ENCODE measurements around the gene SIGLEC1. TPM values are rescaled to one million over a fixed set of nuclear protein-coding genes. Genes with fewer than 3 reads are reported as not detected.

Gene SIGLEC1
- total RNA-seq, 2 donors from 2014 or later = 0.10 to 0.13 TPM

DNA sequence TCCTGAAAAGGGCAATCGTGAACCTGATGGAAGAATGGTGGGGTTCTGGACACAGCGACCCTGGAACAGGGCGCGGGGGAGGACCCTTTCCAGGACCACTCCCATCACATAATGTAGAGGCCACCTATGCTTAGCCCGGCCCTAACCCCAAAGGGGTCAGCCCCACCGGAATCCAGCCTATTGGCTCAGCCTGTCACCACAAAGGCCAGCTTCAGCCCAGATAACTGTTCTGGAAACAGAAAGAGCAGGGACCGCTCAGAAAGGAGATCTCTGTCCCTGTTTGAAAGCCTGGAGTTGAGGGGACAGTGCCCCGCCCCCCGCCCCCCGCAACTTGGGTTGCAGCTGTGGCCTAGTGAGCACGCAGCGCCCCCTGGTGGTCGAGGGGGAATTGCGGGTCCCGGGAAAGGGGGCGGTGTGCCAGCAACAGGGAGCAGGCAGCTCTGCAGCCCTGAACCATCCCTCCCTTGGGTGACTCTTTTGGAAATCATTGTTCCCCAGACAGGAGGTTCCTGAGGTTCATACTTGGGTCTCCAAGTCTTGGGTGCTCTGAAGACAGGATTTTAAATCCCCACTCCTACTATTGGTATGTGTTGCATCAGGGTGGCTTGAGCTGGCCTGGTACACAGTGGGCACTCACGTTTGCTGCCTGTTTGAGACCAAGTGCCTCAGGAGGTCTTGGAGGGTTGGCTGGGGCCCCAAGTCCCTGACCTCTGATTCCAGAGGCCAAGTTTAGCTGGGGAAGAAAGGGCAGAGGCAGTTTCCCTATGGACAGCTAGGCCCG, 1.5 kb downstream of the SIGLEC1 start:
- Mint-ChIP-seq H3K4me3 (no peak overlapping the region), H3K27ac (no peak overlapping the region)

DNA sequence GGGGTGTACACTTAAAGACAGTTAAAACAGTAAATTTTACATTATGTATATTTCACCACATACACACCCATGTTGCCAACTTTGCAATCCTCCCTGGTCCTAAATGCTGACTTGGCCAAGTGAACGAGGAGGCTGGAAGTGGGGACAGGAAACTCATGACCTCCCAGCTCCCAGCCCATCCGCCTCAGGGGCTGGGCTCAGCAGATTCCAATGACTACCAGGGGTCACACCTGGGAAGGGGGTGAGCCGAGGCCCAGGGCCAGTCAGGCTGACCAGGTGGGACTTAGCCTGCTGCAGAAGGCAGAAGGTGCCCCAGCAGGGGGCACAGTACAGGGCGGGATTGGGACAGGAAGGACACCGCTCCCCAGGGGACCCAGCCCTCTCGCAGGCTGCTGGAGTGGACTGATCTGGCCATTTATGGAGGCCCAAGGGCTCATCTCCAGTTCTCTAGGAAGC, 2.4 kb downstream of the SIGLEC1 start:
- Mint-ChIP-seq H3K4me3 (no peak overlapping the region), H3K27me3 (peaks cover 18% of the 10 kb centered on the region), H3K36me3 (ENCODE audit: low read depth) (peaks cover 3% of the 10 kb centered on the region), H3K27ac (no peak overlapping the region), H3K4me1 (peaks cover 9% of the 10 kb centered on the region)
- no peak for DNase-seq
- no peak for ATAC-seq
- no peaks in the 10 kb centered on the region for H3K9me3 ChIP-seq (ENCODE audit: control insufficient read depth, low read length, poor library complexity, severe bottlenecking)

More for the DNA sequence above, 1.5 kb downstream of the SIGLEC1 start:
- H3K27me3 Mint-ChIP-seq = peaks cover 18% of the 10 kb centered on the region
- peaks cover 9% of the 10 kb centered on the region for H3K4me1 Mint-ChIP-seq
- H3K36me3 Mint-ChIP-seq (ENCODE audit: low read depth) = peaks cover 3% of the 10 kb centered on the region
- DNase-seq (peak; percentile 62 to 79 (median 67)), ATAC-seq (peak; percentile 66)
- no peaks in the 10 kb centered on the region for H3K9me3 ChIP-seq (ENCODE audit: control insufficient read depth, low read length, poor library complexity, severe bottlenecking)

DNA sequence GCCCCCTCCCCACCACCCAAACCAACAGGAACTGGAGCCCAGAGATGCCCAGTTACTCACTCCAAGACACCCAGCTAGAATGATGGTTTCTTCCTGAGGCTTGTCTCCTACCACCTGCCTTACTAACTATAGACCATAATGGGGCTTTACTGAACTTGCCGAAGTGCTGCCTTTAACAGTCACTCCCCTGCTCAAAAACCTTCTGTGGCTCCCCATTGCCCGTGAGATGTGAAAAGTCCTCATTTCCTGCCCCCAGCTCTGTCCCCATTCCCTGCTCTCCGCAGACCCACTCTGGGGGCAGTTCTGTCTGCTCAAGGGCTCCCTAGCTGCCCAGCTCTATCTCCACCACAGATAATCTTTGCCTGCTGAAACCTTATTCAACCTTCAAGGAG, 4.9 kb downstream of the SIGLEC1 start:
- H3K27ac Mint-ChIP-seq = no peak overlapping the region
- no peak overlapping the region for H3K4me3 Mint-ChIP-seq
- ATAC-seq (no peak), DNase-seq (no peak)
- H3K27me3 Mint-ChIP-seq = peaks cover 27% of the 10 kb centered on the region
- peaks cover 3% of the 10 kb centered on the region for H3K36me3 Mint-ChIP-seq (ENCODE audit: low read depth)
- H3K4me1 Mint-ChIP-seq = peaks cover 9% of the 10 kb centered on the region
- H3K9me3 ChIP-seq (ENCODE audit: control insufficient read depth, low read length, poor library complexity, severe bottlenecking) = no peaks in the 10 kb centered on the region

DNA sequence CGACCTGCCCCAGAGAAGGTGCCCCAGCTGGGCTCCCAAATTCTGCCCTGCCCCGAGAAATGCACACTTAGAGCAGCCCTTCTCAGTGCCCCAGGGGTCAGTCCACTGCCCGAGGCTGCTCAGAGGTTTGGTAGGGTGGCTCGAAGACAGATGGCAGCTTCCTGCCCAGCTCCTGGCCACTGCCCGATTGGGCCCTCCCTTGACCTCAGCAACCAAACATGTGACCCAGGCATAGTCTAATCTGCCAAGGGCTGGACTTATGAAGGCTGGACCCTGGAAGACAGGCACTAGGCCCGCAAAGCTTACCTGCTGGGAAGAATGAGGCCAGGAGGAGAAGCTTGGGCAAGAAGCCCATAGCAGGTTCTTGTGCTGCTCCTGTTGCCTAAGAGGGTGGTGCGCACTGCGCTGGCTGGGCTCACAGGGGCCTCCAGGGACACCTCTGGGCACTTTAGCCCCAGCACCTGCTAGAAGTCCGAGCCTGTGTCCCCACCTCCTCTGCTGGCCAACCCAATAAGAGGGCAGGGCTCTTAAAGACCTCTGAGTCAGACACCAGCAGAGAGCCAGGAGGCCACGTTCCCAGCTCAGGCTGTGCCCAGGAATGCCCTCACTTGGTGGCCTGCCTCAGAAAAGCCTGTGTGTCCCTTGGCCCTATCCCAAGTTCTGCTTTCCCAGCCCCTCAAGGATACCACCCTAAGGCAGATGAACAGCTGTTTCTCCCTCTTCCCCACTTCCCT, 5.5 kb downstream of the SIGLEC1 start:
- Mint-ChIP-seq H3K36me3 (ENCODE audit: low read depth) (peaks cover 3% of the 10 kb centered on the region), H3K4me3 (no peak overlapping the region), H3K27ac (no peak overlapping the region), H3K4me1 (peaks cover 8% of the 10 kb centered on the region), H3K27me3 (peaks cover 23% of the 10 kb centered on the region)
- DNase-seq (no peak), ATAC-seq (no peak)
- no peaks in the 10 kb centered on the region for H3K9me3 ChIP-seq (ENCODE audit: control insufficient read depth, low read length, poor library complexity, severe bottlenecking)

DNA sequence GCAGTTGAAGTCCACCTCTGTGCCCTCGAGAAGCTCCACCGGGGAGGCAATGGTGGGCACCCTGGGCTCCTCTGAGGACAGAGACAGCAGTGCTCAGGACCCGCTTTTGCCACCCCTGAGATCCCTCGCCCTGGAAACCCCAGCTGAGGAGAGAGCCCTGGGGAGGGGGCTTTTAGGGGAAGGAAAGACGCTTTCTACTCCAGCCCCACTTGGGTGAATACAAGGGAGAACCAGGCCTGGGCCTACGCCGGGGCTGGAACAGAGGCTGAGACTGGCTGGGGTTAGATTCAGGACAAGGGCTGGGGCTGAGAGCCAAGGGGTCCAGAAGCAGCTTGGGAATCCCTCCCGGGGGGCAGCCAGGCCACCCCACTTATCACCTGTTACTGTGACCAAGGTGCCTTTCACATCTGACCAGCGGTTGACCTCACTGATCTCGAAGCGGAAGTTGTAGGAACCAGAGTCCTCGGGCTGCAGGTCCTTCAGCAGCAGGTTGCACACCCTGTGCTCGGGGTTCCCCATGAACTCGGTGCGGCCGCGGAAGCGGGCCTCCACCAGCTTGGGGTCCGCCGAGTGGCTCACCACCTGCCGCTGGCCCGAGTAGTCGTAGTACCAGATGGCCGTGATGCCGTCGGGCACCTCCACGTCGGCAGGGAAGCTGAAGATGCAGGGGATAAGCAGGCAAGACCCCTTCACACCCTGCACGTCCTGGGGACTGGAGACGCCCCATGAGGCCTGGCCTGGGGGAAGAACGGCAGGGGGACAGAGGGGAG, 6.2 kb downstream of the SIGLEC1 start:
- Mint-ChIP-seq H3K27me3 (peaks cover 15% of the 10 kb centered on the region), H3K4me1 (peaks cover 5% of the 10 kb centered on the region), H3K27ac (no peak overlapping the region), H3K36me3 (ENCODE audit: low read depth) (no peaks in the 10 kb centered on the region), H3K4me3 (no peak overlapping the region)
- ATAC-seq (no peak), DNase-seq (no peak)
- H3K9me3 ChIP-seq (ENCODE audit: control insufficient read depth, low read length, poor library complexity, severe bottlenecking) = no peaks in the 10 kb centered on the region

DNA sequence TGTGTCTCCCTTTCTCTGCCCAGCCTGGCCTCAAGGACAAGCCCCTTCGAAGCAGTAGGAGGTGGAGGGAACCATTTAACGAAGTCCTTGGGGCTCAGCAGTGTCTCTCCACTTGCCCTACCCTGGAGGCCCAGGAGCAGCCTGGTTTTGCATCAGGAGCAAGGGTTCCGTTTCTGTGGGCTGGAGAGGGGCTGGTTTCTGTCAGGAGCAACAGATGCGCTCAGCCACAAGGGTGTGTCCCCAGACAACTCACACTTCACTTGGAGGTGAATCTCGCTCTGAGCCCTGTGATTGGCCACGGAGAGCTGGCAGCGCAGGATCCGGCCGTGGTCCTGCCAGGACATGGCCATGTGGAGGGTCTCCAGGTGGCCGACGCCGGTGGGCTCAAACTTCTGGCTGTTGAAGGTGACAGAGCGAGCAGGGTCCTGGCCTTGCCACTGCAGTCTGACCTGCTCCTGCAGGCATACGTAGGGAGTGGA, 6.9 kb downstream of the SIGLEC1 start:
- Mint-ChIP-seq H3K4me1 (peaks cover 5% of the 10 kb centered on the region), H3K36me3 (ENCODE audit: low read depth) (no peaks in the 10 kb centered on the region), H3K27ac (no peak overlapping the region), H3K4me3 (no peak overlapping the region), H3K27me3 (peaks cover 14% of the 10 kb centered on the region)
- no peaks in the 10 kb centered on the region for H3K9me3 ChIP-seq (ENCODE audit: control insufficient read depth, low read length, poor library complexity, severe bottlenecking)
- DNase-seq (no peak), ATAC-seq (no peak)

DNA sequence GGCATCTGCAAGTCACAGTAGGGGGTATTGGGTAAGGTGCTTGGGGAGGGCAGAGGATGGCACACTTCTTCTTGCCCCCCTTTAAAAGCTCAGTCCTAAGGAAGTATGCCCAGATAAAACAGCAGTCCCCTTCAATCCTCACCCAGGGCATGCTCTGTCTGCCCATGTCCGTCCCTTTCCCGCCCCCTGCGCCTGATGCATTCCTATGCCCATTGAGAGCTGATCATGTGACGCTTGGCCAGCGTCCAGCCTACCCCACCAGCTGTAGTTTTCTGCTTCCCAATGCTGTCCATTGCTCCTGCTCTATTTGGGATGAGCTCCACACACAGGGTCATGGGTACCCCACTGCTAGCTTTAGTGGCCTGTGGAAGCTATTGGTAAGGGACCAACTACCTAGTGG, 8.3 kb downstream of the SIGLEC1 start:
- DNase-seq = no peak
- H3K9me3 ChIP-seq (ENCODE audit: control insufficient read depth, low read length, poor library complexity, severe bottlenecking) = no peaks in the 10 kb centered on the region
- Mint-ChIP-seq H3K36me3 (ENCODE audit: low read depth) (no peaks in the 10 kb centered on the region), H3K27me3 (peaks cover 14% of the 10 kb centered on the region), H3K27ac (no peak overlapping the region), H3K4me1 (peaks cover 4% of the 10 kb centered on the region), H3K4me3 (no peak overlapping the region)
- ATAC-seq = no peak

DNA sequence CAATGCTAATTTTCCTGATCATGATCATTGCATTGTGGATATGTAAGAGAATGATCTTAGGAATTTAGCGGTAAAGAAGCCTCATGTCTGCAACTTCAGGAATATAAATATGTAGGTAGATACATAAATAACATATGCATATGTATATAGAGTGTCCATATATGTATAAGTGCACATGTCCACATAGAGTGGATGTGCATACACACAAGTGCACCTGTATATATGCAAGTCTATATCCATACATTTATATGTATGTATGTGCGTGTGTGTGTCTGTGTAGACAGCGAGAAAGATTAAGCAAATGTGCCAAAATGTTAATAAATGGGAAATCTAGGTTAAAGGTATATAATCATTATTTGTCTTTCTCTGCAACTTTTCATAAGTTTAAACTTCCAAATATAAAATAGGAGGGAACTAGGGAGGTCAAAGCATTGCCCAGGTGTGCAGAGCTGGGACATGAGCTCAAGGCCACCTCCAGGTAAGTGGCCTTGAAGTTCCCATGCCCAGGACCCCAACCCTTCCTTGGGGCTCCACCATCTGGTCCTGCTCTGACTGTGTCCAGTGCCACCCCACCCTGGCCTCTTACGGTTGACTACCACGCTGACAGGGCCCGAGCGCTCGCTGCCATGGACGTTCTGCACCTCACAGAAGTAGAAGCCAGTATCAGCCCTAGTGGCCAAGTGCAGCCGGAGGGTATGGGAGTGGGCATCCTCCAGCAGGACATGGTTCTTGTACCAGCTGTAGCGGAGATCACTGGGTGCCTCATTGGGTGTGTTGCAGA, 9.6 kb downstream of the SIGLEC1 start:
- H3K36me3 Mint-ChIP-seq (ENCODE audit: low read depth) = no peaks in the 10 kb centered on the region
- no peak overlapping the region for H3K4me3 Mint-ChIP-seq
- no peak for ATAC-seq
- peaks cover 12% of the 10 kb centered on the region for H3K27me3 Mint-ChIP-seq
- H3K27ac Mint-ChIP-seq = no peak overlapping the region
- no peaks in the 10 kb centered on the region for H3K9me3 ChIP-seq (ENCODE audit: control insufficient read depth, low read length, poor library complexity, severe bottlenecking)
- no peak for DNase-seq
- H3K4me1 Mint-ChIP-seq = peaks cover 2% of the 10 kb centered on the region

DNA sequence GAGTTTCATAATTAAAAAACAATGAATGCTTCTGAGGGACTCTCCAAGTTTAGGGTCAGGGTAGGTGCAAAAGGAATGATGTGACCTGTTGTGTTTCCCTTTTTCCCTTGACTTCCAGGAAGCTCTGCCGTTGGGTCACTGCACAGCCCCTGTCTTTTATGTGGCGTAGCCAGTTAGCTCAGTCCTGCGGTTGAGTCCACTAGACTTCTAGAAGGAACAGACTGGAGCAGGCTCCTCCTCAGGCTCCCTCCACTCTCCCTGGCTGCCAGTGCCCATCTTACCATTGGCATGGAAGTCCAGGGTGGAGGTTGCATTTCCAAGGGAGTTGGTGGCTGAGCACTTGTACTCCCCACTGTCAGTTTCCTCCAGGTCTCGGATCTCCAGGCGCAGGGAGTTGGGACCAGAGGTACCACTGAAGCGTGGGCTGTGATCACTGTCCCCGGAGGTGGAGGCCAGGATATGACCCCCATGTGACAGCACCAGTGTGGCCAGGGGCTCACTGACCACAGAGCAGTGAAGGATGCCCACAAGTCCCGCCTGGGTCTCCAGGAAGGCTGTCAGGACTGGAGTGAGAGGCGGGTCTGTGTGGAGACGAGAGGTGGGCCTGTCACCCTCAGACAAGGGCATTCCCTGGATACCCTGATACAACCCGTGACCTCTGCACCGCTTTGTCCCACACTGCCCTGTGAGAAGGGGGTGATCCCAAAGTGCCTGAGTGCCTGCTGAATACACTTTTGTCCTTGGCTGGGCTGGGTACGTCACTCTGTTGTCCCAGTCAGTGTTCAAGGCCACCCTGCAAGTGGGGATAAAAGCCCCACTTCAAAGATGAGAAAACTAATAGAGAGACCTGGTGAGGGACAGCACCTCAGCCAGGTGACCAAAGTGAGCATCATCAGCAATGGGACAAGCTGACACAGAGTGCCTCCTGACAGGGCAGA, 11.1 kb downstream of the SIGLEC1 start:
- Mint-ChIP-seq H3K27me3 (peaks cover 9% of the 10 kb centered on the region), H3K4me1 (no peaks in the 10 kb centered on the region), H3K4me3 (no peak overlapping the region), H3K27ac (no peak overlapping the region), H3K36me3 (ENCODE audit: low read depth) (no peaks in the 10 kb centered on the region)
- H3K9me3 ChIP-seq (ENCODE audit: control insufficient read depth, low read length, poor library complexity, severe bottlenecking) = peaks cover 1% of the 10 kb centered on the region
- DNase-seq (no peak), ATAC-seq (no peak)

DNA sequence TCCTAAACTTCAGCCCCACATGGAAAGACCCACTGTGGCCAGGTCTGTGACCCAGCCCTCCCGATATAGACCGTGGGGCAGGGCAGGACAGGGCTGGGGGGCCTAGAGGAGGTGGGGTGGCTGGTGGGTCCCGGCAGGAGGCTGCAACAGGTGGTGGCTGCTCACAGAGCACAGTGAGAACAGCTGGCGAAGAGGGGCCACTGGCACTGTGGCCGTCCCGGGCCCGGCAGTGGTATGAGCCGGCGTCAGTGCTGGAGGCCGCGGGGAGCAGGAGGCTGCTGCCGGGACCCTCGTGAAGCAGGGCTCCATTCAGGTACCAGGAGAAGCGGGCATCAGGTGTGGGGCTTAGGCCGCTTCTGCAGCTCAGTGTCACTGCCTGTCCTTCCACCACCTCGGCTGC, 13.4 kb downstream of the SIGLEC1 start:
- no peak for DNase-seq
- Mint-ChIP-seq H3K27me3 (peaks cover 5% of the 10 kb centered on the region), H3K4me1 (no peaks in the 10 kb centered on the region), H3K36me3 (ENCODE audit: low read depth) (no peaks in the 10 kb centered on the region), H3K27ac (no peak overlapping the region), H3K4me3 (no peak overlapping the region)
- ATAC-seq = no peak
- H3K9me3 ChIP-seq (ENCODE audit: control insufficient read depth, low read length, poor library complexity, severe bottlenecking) = peaks cover 3% of the 10 kb centered on the region

DNA sequence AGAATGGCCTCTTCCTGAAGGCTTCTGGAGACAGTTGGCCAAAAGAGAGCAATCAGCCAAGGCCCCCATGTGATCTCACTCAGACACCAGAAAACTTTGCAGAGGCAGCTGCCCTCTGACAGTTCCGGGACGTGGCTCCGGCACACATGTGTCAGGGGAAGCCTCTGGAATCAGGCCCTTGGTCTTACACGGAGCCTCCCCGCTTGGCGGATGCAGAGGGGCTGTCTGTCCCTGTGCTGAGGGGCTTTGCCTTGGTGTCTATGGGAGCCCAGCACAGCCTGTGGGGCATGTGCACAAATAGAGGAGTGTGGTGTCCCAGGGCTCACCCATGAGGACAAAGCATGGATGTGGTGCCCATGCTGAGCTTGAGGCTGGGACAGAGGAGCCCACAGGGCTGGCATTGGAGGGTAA, 13.8 kb downstream of the SIGLEC1 start:
- H3K36me3 Mint-ChIP-seq (ENCODE audit: low read depth) = no peaks in the 10 kb centered on the region

More for the DNA sequence above, 13.8 kb downstream of the SIGLEC1 start:
- DNase-seq (no peak), ATAC-seq (no peak)
- no peak overlapping the region for H3K4me3 Mint-ChIP-seq
- H3K9me3 ChIP-seq (ENCODE audit: control insufficient read depth, low read length, poor library complexity, severe bottlenecking) = peaks cover 3% of the 10 kb centered on the region
- no peaks in the 10 kb centered on the region for H3K4me1 Mint-ChIP-seq
- H3K27ac Mint-ChIP-seq = no peak overlapping the region
- H3K27me3 Mint-ChIP-seq = peaks cover under 1% of the 10 kb centered on the region

All from T-helper 17 cell (primary cell).